SJSA1 (cell line): ENCODE data around the gene POLR2A. TPM values are rescaled to one million over a fixed set of nuclear protein-coding genes. Genes with fewer than 3 reads are reported as not detected.
"Not testable (repeated sequence)": the region's sequence is repeated elsewhere in the genome, so short reads cannot be mapped to it uniquely, and the experiment has no call there.

Source experiments
- DNase-seq, 2 experiments: peaks; one replicate each; pipeline ENCODE4 v3.0.0-alpha.2; 2015 to 2020; ENCODE audit warnings: low spot score in 2 of 2, low read depth in 1 of 2
- H3K27ac ChIP-seq: fragments of 250-450 bp; sonication (Bioruptor Pico); 2 replicates; pipeline ENCODE4 v1.5.1; 2020; ENCODE audit warnings: mild to moderate bottlenecking, moderate library complexity
- H3K27me3 ChIP-seq: fragments of 250-450 bp; sonication (Bioruptor Pico); replicated peaks from 2 replicates; pipeline ENCODE4 v1.5.1; 2020; ENCODE audit warnings: mild to moderate bottlenecking, moderate library complexity
- H3K36me3 ChIP-seq: fragments of 250-450 bp; sonication (Bioruptor Pico); 2 replicates; pipeline ENCODE4 v1.5.1; 2020; ENCODE audit warnings: mild to moderate bottlenecking
- H3K4me1 ChIP-seq: fragments of 250-450 bp; sonication (Bioruptor Pico); replicated peaks from 2 replicates; pipeline ENCODE4 v1.6.1; 2021; ENCODE audit warnings: mild to moderate bottlenecking
- H3K4me3 ChIP-seq: fragments of 250-450 bp; sonication (Bioruptor Pico); 2 replicates; pipeline ENCODE4 v1.5.1; 2020; ENCODE audit warnings: mild to moderate bottlenecking
- H3K9me3 ChIP-seq: fragments of 250-450 bp; sonication (Bioruptor Pico); replicated peaks from 2 replicates; pipeline ENCODE4 v1.5.1; 2020; ENCODE audit warnings: mild to moderate bottlenecking
- total RNA-seq: library from RNA; depleted of rRNA; stranded (reverse); fragments of >200 nt; shearing (Covaris generic); gene quantifications from 2 replicates; pipeline ENCODE4 v1.2.3, GENCODE V29; 2014

The POLR2A gene
- total RNA-seq, 1 experiment from 2014 or later, result 29.3 TPM

DNA sequence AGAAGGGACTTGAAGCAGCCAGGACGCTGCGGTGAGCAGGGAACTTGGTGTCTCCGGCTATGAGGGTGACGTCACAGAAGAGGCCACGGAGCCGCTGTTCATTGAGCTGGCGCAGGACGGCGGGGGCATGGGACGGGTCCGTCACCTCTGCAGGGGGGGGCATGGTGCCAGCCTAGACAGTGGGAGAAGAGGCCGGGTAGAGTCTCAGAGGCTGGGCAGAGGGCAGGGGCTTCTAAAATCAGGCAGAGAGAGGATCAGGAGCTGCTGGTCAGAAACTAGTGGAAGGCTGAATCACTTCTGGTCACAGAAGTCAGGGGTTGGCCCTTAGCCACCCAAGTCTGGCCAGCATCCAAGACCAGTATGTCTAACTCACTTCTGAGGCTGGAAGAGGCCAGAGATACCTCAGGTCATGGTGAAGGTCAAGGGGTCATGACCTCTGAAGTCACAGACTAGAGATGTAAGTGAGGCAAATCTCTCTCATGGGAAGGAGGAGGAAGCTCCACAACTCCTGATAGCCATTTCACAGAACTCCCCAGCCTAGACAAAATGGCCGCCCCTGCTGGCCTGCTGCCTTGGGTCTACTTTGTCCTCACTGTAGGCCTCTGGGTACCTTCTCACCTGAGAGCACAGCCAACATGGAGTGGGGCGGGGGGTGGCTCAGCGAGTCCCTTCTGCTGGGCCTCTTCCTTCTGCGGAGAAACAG is 17.4 kb upstream of the POLR2A start:
- Histone ChIP-seq H3K36me3 (peaks cover 48% of the 10 kb centered on the region), H3K27ac (no peak overlapping the region), H3K9me3 (no peaks in the 10 kb centered on the region), H3K4me1 (no peaks in the 10 kb centered on the region), H3K27me3 (no peaks in the 10 kb centered on the region), H3K4me3 (no peak overlapping the region)
- no peak for DNase-seq

DNA sequence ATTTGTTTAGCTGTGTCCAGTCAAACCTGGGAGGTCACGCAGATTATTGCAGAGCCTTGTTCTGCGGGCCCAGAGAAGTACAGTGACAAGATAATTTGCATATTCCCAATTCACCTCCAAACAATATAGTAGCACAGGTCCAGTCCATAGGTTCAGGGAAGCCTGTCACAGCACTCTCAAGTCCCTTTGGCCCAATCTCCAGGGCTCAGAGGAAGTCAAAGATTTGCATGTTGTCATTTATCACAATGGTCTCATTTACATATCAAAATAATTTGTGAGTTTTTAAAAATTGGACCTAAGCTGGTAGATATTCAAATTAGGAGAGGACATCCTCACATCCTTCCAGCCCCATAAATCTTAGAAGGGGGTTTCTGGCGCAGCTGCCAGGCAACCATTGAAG is 16.7 kb upstream of the POLR2A start:
- H3K27ac ChIP-seq, result no peak overlapping the region
- H3K27me3 ChIP-seq, result no peaks in the 10 kb centered on the region
- no peaks in the 10 kb centered on the region for H3K4me1 ChIP-seq
- H3K4me3 ChIP-seq, result no peak overlapping the region
- no peak for DNase-seq
- peaks cover 48% of the 10 kb centered on the region for H3K36me3 ChIP-seq
- no peaks in the 10 kb centered on the region for H3K9me3 ChIP-seq

DNA sequence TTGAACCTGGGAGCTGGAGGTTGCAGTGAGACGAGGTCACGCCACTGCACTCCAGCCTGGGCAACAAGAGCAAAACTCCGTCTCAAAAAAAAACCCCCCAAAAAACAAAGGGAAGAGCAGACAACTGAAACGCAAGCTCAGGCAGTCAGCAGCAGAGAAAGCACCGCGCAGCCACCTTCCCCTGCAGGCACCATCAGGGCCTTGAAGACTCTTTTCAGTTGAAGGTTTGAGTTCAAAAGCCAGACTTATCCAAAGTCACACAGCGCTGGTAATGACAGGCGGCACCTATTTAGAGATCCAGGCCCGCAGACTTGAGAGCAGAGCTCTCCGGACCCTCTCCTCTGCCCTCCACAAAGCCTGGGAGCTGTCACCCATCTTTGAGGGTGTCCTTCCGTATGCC is 15.9 kb upstream of the POLR2A start:
- Histone ChIP-seq H3K27me3 (no peaks in the 10 kb centered on the region), H3K36me3 (peaks cover 40% of the 10 kb centered on the region), H3K27ac (no peak overlapping the region), H3K9me3 (no peaks in the 10 kb centered on the region), H3K4me3 (no peak overlapping the region), H3K4me1 (no peaks in the 10 kb centered on the region)
- DNase-seq, result no peak

DNA sequence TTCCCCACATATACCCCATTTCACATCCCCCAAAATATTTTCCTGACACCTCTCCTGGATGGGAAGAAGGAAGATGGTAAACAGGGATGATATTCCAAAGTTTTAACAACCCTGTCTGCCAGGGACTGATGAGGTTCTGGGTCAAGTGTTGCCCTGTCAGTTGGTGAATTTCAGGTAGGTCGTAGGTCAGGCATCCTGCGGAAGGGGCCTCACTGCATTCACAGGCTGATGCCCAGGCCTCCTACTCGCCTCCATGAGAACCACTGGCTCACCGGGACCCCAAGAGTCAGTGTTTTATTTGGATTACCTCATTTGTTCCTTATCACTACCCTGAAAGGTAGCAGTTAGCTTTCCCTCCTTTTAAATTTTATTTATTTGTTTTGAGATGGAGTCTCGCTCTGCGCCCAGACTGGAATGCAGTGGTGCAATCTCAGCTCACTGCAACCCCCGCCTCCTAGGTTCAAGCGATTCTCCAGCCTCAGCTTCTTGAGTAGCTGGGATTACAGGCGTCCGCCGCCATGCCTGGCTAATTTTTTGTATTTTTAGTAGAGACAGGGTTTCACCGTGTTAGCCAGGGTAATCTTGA is 15.3 kb upstream of the POLR2A start:
- no peaks in the 10 kb centered on the region for H3K9me3 ChIP-seq
- no peaks in the 10 kb centered on the region for H3K4me1 ChIP-seq
- no peaks in the 10 kb centered on the region for H3K27me3 ChIP-seq
- DNase-seq, result no peak
- H3K27ac ChIP-seq, result no peak overlapping the region
- no peak overlapping the region for H3K4me3 ChIP-seq
- peaks cover 34% of the 10 kb centered on the region for H3K36me3 ChIP-seq

DNA sequence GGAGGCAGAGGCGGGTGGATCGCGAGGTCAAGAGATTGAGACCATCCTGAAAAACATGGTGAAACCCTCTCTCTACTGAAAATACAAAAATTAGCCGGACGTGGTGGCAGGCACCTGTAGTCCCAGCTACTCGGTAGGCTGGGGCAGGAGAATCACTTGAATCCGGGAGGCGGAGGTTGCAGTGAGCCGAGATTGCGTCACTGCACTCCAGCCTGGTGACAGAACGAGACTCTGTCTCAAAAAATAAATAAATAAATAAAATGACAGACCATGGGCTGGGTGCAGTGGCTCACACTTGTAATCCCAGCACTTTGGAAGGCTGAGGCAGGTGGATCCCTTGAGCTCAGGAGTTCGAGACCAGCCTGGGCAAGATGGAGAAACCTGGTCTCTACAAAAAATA is 14.3 kb upstream of the POLR2A start:
- DNase-seq, H3K27me3 ChIP-seq: not testable (repeated sequence)
- peaks cover 31% of the 10 kb centered on the region for H3K36me3 ChIP-seq

DNA sequence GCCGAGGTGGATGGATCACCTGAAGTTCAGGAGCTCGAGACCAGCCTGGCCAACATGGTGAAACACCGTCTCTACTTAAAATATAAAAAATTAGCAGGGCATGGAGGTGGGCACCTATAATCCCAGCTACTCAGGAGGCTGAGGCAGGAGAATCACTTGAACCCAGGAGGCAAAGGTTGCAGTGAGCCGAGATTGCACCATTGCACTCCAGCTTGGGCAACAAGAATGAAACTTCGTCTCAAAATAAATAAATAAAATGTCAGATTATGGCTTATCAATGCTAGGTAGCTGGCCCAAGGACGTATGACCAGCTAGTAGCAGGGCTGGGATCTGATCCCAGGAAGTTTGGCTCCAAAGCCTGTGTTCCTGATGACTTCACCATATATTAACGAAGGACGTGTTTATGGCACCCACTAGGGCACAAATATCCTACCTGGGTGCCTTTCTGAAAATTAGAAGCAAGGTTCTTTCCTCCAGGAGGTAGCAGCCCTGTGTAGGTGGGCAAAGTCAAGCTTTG is 13.7 kb upstream of the POLR2A start:
- H3K4me3 ChIP-seq, DNase-seq, H3K4me1 ChIP-seq, H3K27me3 ChIP-seq, H3K9me3 ChIP-seq, H3K27ac ChIP-seq: not testable (repeated sequence)
- peaks cover 30% of the 10 kb centered on the region for H3K36me3 ChIP-seq

More for the DNA sequence above, 14.3 kb upstream of the POLR2A start:
- not testable (repeated sequence) for H3K4me1 ChIP-seq, H3K4me3 ChIP-seq, H3K27ac ChIP-seq, H3K9me3 ChIP-seq

DNA sequence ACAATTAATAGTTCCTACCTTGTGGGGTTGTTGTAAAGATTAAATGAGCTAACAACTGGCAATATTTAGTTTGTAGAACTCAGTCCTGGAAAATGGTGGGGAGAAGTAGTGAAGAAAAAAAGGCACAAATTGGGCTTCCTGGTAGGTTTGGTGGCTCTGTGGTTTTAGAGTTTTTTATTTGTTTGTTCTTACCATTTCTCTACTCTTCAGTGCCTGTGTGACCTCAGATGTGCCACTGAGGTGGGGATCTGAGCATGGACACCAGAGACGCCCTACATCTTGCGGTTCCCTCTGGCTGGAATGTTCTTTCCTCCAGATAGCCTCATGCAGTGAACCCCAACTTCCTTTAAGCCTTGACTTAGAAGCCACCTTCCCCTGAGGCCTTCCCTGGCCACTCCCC is 12.4 kb upstream of the POLR2A start:
- Histone ChIP-seq H3K27me3 (no peaks in the 10 kb centered on the region), H3K4me1 (peaks cover 9% of the 10 kb centered on the region), H3K27ac (no peak overlapping the region), H3K4me3 (no peak overlapping the region), H3K9me3 (no peaks in the 10 kb centered on the region), H3K36me3 (peaks cover 21% of the 10 kb centered on the region)
- DNase-seq, result no peak

DNA sequence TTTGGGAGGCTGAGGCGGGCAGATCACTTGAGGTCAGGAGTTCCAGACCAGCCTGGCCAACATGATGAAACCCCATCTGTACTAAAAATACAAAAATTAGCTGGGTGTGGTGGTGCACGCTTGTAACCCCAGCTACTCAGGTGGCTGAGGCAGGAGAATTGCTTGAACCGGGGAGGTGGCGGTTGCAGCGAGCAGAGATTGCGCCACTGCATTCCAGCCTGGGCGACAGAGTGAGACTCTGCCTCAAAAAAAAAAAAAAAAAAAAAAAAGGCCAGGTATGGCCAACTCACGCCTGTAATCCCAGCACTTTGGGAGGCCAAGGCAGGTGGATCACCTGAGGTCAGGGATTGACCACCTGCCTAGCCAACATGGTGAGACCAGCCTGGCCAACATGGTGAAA is 9.4 kb upstream of the POLR2A start:
- H3K9me3 ChIP-seq, H3K27ac ChIP-seq, DNase-seq, H3K4me3 ChIP-seq, H3K27me3 ChIP-seq: not testable (repeated sequence)
- Histone ChIP-seq H3K4me1 (peaks cover 32% of the 10 kb centered on the region), H3K36me3 (peaks cover 16% of the 10 kb centered on the region)

DNA sequence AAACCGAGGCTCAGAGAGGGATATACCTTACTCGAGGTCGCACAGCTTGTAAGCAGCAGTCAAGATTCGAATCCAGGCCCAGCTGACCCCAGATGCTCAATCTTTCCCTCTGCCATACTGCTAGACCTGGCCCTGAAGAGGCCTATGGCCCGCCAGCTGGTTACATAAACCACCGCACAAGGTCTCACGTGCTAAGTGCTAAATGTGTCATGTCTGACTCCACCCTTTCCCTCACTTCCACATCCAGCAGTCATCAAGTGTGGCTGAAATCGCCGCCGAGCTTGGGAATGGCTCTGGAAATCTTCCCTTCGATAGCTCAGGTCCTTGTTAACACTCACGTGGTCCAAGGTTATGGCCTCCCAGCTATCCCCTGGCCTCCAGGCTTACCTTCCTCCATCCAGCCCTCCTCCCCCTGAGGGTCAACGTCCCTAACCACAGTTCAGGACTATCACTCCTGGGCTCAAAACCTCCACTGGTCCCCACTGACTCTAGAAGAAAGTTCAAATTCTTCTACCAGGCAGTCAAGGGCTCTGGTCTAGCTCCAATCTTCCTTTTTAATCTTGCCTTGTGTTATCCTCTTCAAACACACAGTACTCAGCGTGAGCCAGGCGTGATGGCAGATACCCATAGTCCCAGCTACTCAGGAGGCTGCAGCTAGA is 8.3 kb upstream of the POLR2A start:
- no peaks in the 10 kb centered on the region for H3K9me3 ChIP-seq
- H3K27me3 ChIP-seq, result no peaks in the 10 kb centered on the region
- peaks cover 44% of the 10 kb centered on the region for H3K4me1 ChIP-seq
- H3K36me3 ChIP-seq, result peaks cover 13% of the 10 kb centered on the region
- no peak overlapping the region for H3K27ac ChIP-seq
- DNase-seq, result no peak
- H3K4me3 ChIP-seq, result no peak overlapping the region

DNA sequence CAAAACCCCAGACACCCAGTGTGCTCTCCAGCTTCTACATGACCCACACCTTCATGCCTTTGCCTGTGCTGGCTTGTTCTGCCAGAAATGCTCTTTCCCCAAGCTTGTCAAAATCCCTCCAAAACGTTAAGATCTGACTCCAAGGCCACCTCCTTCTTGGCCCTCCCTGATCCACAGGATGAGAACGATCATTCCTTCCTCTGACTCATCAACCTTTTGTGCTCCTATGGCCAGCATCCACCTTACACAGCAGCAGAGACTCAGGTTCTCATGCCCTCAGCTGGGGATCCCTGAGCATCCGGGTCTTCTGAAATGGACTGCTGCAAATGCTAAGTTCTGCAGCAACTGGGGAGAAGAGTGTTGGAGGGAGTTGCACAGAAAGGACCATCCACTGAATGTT is 7.7 kb upstream of the POLR2A start:
- Histone ChIP-seq H3K4me1 (peaks cover 47% of the 10 kb centered on the region), H3K27me3 (no peaks in the 10 kb centered on the region), H3K9me3 (no peaks in the 10 kb centered on the region), H3K27ac (no peak overlapping the region), H3K36me3 (peaks cover 10% of the 10 kb centered on the region), H3K4me3 (no peak overlapping the region)
- DNase-seq, result peak in 1 of 2 experiments; percentile 23

DNA sequence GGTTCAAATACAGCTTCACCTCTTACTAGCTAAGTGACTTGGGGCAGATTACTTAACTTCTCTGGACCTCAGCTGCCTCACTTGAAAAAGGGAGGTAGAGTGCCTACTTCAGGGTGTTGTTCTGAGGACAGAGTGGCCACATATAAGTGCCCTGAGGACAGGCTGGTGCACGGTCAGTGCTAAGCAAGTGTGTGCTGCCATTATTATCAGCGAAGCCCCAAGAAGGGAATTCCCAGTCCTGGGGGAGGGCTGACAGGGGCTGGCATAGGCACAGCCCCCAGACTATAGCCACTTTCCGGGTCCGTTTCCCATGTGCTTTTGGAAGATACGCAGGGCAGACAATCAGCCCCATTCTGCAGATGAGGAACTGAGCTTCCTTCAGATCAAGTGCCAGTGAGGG is 7.2 kb upstream of the POLR2A start:
- Histone ChIP-seq H3K27ac (peak overlapping the region; percentile 96; the same call in 1 of the 2 replicates), H3K9me3 (no peaks in the 10 kb centered on the region), H3K4me1 (peaks cover 47% of the 10 kb centered on the region), H3K27me3 (no peaks in the 10 kb centered on the region), H3K36me3 (peaks cover 9% of the 10 kb centered on the region), H3K4me3 (no peak overlapping the region; the same call in 1 of the 2 replicates)
- DNase-seq, result no peak

DNA sequence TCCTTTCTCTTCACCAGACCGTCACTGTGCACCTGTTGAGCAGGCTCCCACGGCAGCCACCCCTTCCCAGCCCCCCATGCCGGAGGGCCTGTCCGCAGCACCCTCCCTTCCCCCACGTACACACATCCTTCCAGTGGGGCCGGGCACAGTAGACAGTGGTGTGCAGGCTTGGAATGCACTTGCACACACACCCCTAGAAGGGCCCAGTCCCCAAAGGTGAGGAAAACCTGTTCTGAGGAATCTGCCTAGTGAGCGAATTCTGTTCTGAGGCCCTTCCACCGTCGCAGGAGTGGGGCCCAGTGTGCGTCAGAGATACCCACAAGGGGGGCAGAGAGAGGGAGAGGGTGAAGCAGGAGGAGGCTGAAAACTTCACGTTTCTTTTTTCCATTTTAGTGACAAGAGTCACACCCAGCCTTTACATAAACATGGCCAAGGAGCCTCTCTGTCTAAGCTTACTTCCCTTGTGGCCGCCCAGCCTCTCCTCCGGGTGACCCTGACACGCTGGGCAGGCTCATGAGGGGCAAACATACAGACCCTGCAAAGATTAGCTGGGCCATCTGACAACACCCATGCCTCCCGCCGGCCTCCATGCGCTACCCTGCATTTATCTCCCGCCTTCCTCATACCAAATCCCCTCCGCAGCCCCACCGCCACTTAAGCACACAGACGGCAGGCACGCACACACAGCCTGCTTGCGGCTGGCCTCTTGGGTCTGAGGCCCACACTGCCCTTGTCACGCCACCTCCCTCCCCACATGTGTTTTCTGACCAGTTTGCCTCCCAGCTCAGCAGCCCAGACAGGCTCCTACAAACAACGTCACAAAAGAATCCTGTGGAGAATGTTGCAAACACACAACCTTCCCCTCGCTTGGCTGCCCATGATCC is 6.5 kb upstream of the POLR2A start:
- Histone ChIP-seq H3K36me3 (peaks cover 9% of the 10 kb centered on the region), H3K4me1 (peaks cover 47% of the 10 kb centered on the region), H3K4me3 (peak overlapping the region; percentile 95), H3K27ac (peak overlapping the region; percentile 96), H3K9me3 (no peaks in the 10 kb centered on the region), H3K27me3 (no peaks in the 10 kb centered on the region)
- DNase-seq, result peak; percentile 81 to 86
